ENCODE data around the gene RGS10. TPM values are rescaled to one million over a fixed set of nuclear protein-coding genes. Genes with fewer than 3 reads are reported as not detected.

RGS10 gene
- total and polyA plus RNA-seq, 10 of the 15 experiments (the other 5 are each of a cell fraction or from before 2014, with no cell fraction given), result 72.8 to 193 (median 127) TPM

- TF ChIP-seq ZNF592 (IDR thresholded peaks at IDR 0.05) (no peak), NFYB (IDR thresholded peaks at IDR 0.05; ENCODE audit: insufficient read depth, low read depth, low read length) (no peak), IRF4 (IDR thresholded peaks at IDR 0.05; ENCODE audit: low read depth, low read length) (no peak), ZBTB11 (CRISPR knock-in tag; IDR thresholded peaks at IDR 0.05) (no peak), RAD51 (IDR thresholded peaks at IDR 0.05) (no peak), EP300 (IDR thresholded peaks at IDR 0.05; ENCODE audit: borderline replicate concordance in 1 of 2, control insufficient read depth in 1 of 2, low read depth in 2 of 2, low read length in 2 of 2) (no peak), HDAC2 (IDR thresholded peaks at IDR 0.05) (no peak), ZBTB40 (IDR thresholded peaks at IDR 0.05; ENCODE audit: borderline replicate concordance) (no peak), IKZF1 (conservative IDR thresholded peaks at IDR 0.05) (peak; percentile 64), EZH2 (IDR thresholded peaks at IDR 0.05; ENCODE audit: borderline replicate concordance, control insufficient read depth, low read depth, low read length) (no peak), SREBF2 (IDR thresholded peaks at IDR 0.05; ENCODE audit: low read length) (no peak), POLR2AphosphoS2 (IDR thresholded peaks at IDR 0.05; ENCODE audit: low read depth, low read length) (no peak), MXI1 (IDR thresholded peaks at IDR 0.05; ENCODE audit: low read depth, low read length) (peak; percentile 38; the same call in 1 of the 2 replicates), KDM1A (IDR thresholded peaks at IDR 0.05; ENCODE audit: borderline replicate concordance) (no peak), SUZ12 (IDR thresholded peaks at IDR 0.05; ENCODE audit: unreplicated experiment) (no peak), JUND (IDR thresholded peaks at IDR 0.05; ENCODE audit: low read depth, low read length) (no peak), CHD2 (IDR thresholded peaks at IDR 0.05; ENCODE audit: borderline replicate concordance, low read depth, low read length) (no peak)
Measured at GRCh38 chr10:119542357-119542987, at the start of gene RGS10 (continued).
